CD14-positive monocyte (primary cell): ENCODE data around the gene CAD. TPM values are rescaled to one million over a fixed set of nuclear protein-coding genes. Genes with fewer than 3 reads are reported as not detected.

Experiments used
- DNase-seq, 3 donors: peaks; one replicate each; pipeline ENCODE4 v3.0.0-alpha.2; 2011 to 2022
- H2AFZ ChIP-seq: 2 replicates; pipeline ENCODE4 v1.6.0; 2012; ENCODE audit warnings: mild to moderate bottlenecking, low read depth, low read length, inconsistent platforms; ENCODE audit not compliant: insufficient read depth, poor library complexity, severe bottlenecking
- H3K27ac ChIP-seq, 2 donors: 1 replicate in 1 of 2; 2 replicates in 1 of 2; pipeline ENCODE4 v1.5.1; 2012 to 2013; ENCODE audit warnings: low read length in 2 of 2, control low read depth in 1 of 2, inconsistent platforms in 1 of 2, low read depth in 1 of 2, mild to moderate bottlenecking in 1 of 2
- H3K27me3 ChIP-seq, 2 donors: one replicate each; pipeline versions ENCODE4 v1.6.0 to v1.6.1; 2011 to 2013; ENCODE audit warnings: low read length in 2 of 2; ENCODE audit not compliant: control insufficient read depth in 2 of 2, insufficient read depth in 2 of 2
- H3K36me3 ChIP-seq, 2 donors: replicated peaks in 1 of 2; 1 replicate in 1 of 2; 2 replicates in 1 of 2; pipeline versions ENCODE4 v1.5.1 to v1.6.1; 2012 to 2013; ENCODE audit warnings: low read length in 2 of 2, control low read depth in 1 of 2, inconsistent platforms in 1 of 2, mild to moderate bottlenecking in 1 of 2; ENCODE audit not compliant: insufficient read depth in 2 of 2, control insufficient read depth in 1 of 2
- H3K4me1 ChIP-seq, 2 donors: 1 replicate in 1 of 2; 2 replicates in 1 of 2; pipeline versions ENCODE4 v1.5.1 to v1.6.1; 2012 to 2013; ENCODE audit warnings: low read length in 2 of 2, control low read depth in 1 of 2, inconsistent platforms in 1 of 2, mild to moderate bottlenecking in 1 of 2, moderate library complexity in 1 of 2; ENCODE audit not compliant: insufficient read depth in 2 of 2, control insufficient read depth in 1 of 2
- H3K4me2 ChIP-seq: replicated peaks from 2 replicates; pipeline ENCODE3; 2012; ENCODE audit warnings: low read length, moderate library complexity, mild to moderate bottlenecking; ENCODE audit not compliant: poor library complexity, severe bottlenecking; ENCODE audit errors: extremely low read depth
- H3K4me3 ChIP-seq, 3 experiments: fragments of 200-600 bp in 1 of 3; sonication (generic) in 1 of 3; replicated peaks in 1 of 3; 1 replicate in 2 of 3; 2 replicates in 1 of 3; pipeline ENCODE4 v1.5.1; 2011 to 2013; ENCODE audit warnings: low read length in 3 of 3, mild to moderate bottlenecking in 3 of 3, control low read depth in 2 of 3, low read depth in 2 of 3, inconsistent platforms in 1 of 3, moderate library complexity in 1 of 3
- H3K79me2 ChIP-seq: 2 replicates; pipeline ENCODE4 v1.6.0; 2012; ENCODE audit warnings: mild to moderate bottlenecking, control low read depth, inconsistent platforms, low read length, moderate library complexity; ENCODE audit not compliant: insufficient read depth
- H3K9ac ChIP-seq: 2 replicates; pipeline ENCODE4 v1.6.0; 2017; ENCODE audit warnings: low read length, mild to moderate bottlenecking; ENCODE audit not compliant: insufficient read depth, poor library complexity, severe bottlenecking
- H3K9me3 ChIP-seq, 2 donors: replicated peaks in 1 of 2; 1 replicate in 1 of 2; 2 replicates in 1 of 2; pipeline versions ENCODE4 v1.5.1 to v1.6.1; 2012 to 2013; ENCODE audit warnings: low read length in 2 of 2, control low read depth in 1 of 2; ENCODE audit not compliant: control insufficient read depth in 1 of 2, insufficient read depth in 1 of 2
- H4K20me1 ChIP-seq: 2 replicates; pipeline ENCODE4 v1.6.0; 2012; ENCODE audit warnings: mild to moderate bottlenecking, low read length, control low read depth, moderate library complexity; ENCODE audit not compliant: insufficient read depth
- H3K27ac Mint-ChIP-seq, 7 donors: one replicate each; pipeline ENCODE4 v1.8.0; 2020; ENCODE audit warnings: mild to moderate bottlenecking in 7 of 7, mixed read lengths in 7 of 7, moderate library complexity in 6 of 7, inconsistent platforms in 2 of 7
- H3K27me3 Mint-ChIP-seq, 3 donors: one replicate each; pipeline ENCODE4 v1.8.0; 2021 to 2022; ENCODE audit warnings: low read depth in 3 of 3, mild to moderate bottlenecking in 3 of 3, mixed read lengths in 3 of 3, moderate library complexity in 3 of 3, inconsistent platforms in 1 of 3
- H3K36me3 Mint-ChIP-seq, 2 donors: one replicate each; pipeline ENCODE4 v1.8.0; 2020; ENCODE audit warnings: mixed read lengths in 2 of 2, inconsistent platforms in 1 of 2, mild to moderate bottlenecking in 1 of 2
- H3K4me1 Mint-ChIP-seq: one replicate; pipeline ENCODE4 v1.8.0; 2020; ENCODE audit warnings: mild to moderate bottlenecking, mixed read lengths
- H3K4me3 Mint-ChIP-seq, 2 donors: one replicate each; pipeline ENCODE4 v1.8.0; 2020; ENCODE audit warnings: mild to moderate bottlenecking in 2 of 2, mixed read lengths in 2 of 2, moderate library complexity in 1 of 2
- H3K9me3 Mint-ChIP-seq, 7 donors: one replicate each; pipeline ENCODE4 v1.8.0; 2020 to 2022; ENCODE audit warnings: mixed read lengths in 7 of 7, mild to moderate bottlenecking in 6 of 7, moderate library complexity in 6 of 7, inconsistent platforms in 2 of 7
- CTCF ChIP-seq: fragments of 200-600 bp; IDR thresholded peaks from one replicate; pipeline ENCODE4 v1.8.0; 2022; ENCODE audit warnings: antibody characterized with exemption, mild to moderate bottlenecking
- WGBS: methylation state at CpG from one replicate; pipeline ENCODE4 v1.1.5; 2013; ENCODE audit warnings: missing lambda C conversion rate; ENCODE audit not compliant: insufficient coverage; 5-methylcytosine and 5-hydroxymethylcytosine counted together
- intact Hi-C, 2 donors: fragments of 100-400 bp; cut with micrococcal nuclease; formaldehyde crosslinking; loops; one replicate each; pipeline versions ENCODE4 v1.15.0 to v1.15.1; 2023
- polyA plus RNA-seq, 3 donors: library from polyadenylated mRNA; depleted of rRNA in 1 of 3; unstranded in 2 of 3; stranded (reverse) in 1 of 3; fragments of 300-500 nt in 2 of 3; fragments of >200 nt in 1 of 3; fragmentation: Illumina TruSeq in 2 of 3; gene quantifications; 1 replicate in 2 of 3; 2 replicates in 1 of 3; pipeline ENCODE4 v1.2.3, GENCODE V29; 2012 to 2021

Gene CAD
- polyA plus RNA-seq, 3 donors = 0.71 to 17.3 (median 1.7) TPM

GRCh38 chr2:27275211-27276150 lies 58.3 kb downstream of the CAD start, which contains the start of gene DNAJC5G:
Gene DNAJC5G, plus strand, starts transcription at chr2:27275433. Its CDS starts 1,296 bp downstream, at chr2:27276729.
- H3K4me3 Mint-ChIP-seq = no peak within 1 kb of the TSS
- DNase-seq = no peak
- intact Hi-C loops = no loop called here
- peaks cover 14 to 21% (median 17%) of the 10 kb centered on the region in 3 donors for H3K27me3 Mint-ChIP-seq
- H3K27ac Mint-ChIP-seq = no peak within 1 kb of the TSS
- H3K27ac ChIP-seq = no peak within 1 kb of the TSS
- no peak within 1 kb of the TSS for H3K4me3 ChIP-seq
- H3K4me1 Mint-ChIP-seq = peaks cover 5% of the 10 kb centered on the region
- H3K36me3 Mint-ChIP-seq = no peaks in the 10 kb centered on the region
- TF ChIP-seq CTCF = no peak
- H3K27me3 ChIP-seq = no peaks in the 10 kb centered on the region
- peaks cover 0 to 6% of the 10 kb centered on the region in 2 donors for H3K4me1 ChIP-seq
- H3K9me3 Mint-ChIP-seq = no peaks in the 10 kb centered on the region
- no peak within 1 kb of the TSS for H3K4me2 ChIP-seq
- H4K20me1 ChIP-seq = no peaks in the 10 kb centered on the region
- 93% methylated on average over 33 of the region's 39 CpGs for whole genome bisulfite sequencing
- H3K36me3 ChIP-seq = no peaks in the 10 kb centered on the region
- no peak within 1 kb of the TSS for H2AFZ ChIP-seq
- no peak within 1 kb of the TSS for H3K9ac ChIP-seq
- H3K9me3 ChIP-seq = no peaks in the 10 kb centered on the region
- H3K79me2 ChIP-seq = no peaks in the 10 kb centered on the region

GRCh38 chr2:27278010-27278409 lies 60.8 kb downstream of the CAD start:
- H2AFZ ChIP-seq = no peak overlapping the region
- H3K27ac ChIP-seq = no peak overlapping the region
- no peak overlapping the region for H3K4me3 ChIP-seq
- H3K4me1 ChIP-seq = peaks cover 0 to 6% of the 10 kb centered on the region in 2 donors
- intact Hi-C loops = no loop called here
- no peak overlapping the region for H3K9ac ChIP-seq
- no peak for TF ChIP-seq CTCF
- H3K36me3 Mint-ChIP-seq = no peaks in the 10 kb centered on the region
- H3K27ac Mint-ChIP-seq = peak overlapping the region in 1 of 7 donors; percentile 51
- no peaks in the 10 kb centered on the region for H3K36me3 ChIP-seq
- no peaks in the 10 kb centered on the region for H3K79me2 ChIP-seq
- no peaks in the 10 kb centered on the region for H3K27me3 ChIP-seq
- no peak overlapping the region for H3K4me2 ChIP-seq
- H3K27me3 Mint-ChIP-seq = peaks cover 12 to 24% (median 20%) of the 10 kb centered on the region in 3 donors
- peak overlapping the region in 1 of 2 donors; percentile 6 for H3K4me3 Mint-ChIP-seq
- no peaks in the 10 kb centered on the region for H4K20me1 ChIP-seq
- H3K9me3 ChIP-seq = no peaks in the 10 kb centered on the region
- H3K4me1 Mint-ChIP-seq = peaks cover 5% of the 10 kb centered on the region
- 100% methylated on average over 1 of the region's 1 CpG for WGBS
- H3K9me3 Mint-ChIP-seq = no peaks in the 10 kb centered on the region
- DNase-seq = no peak
